ENCODE results near the gene PHF21A.

- TF ChIP-seq SUZ12 (IDR thresholded peaks at IDR 0.05; ENCODE audit: extremely low read depth, insufficient read depth, insufficient read length) (no peak), YY1 (IDR thresholded peaks at IDR 0.05; ENCODE audit: insufficient read depth, insufficient read length) (no peak), ZNF274 (IDR thresholded peaks at IDR 0.05; ENCODE audit: low read depth, low read length) (no peak)
Measured at GRCh38 chr11:46069595-46069994, 51.7 kb downstream of the PHF21A start.
